K562 (cell line): ENCODE measurements around the gene FNDC4.

Source experiments
- E2F1 ChIP-seq: sonication (generic); formaldehyde crosslinking; IDR thresholded peaks from 2 replicates; pipeline ENCODE4 v1.8.1; 2023; ENCODE audit warnings: mild to moderate bottlenecking, missing genetic modification reagents, moderate library complexity
- KLF6 ChIP-seq: fragments of 250-450 bp; sonication (Bioruptor Pico); IDR thresholded peaks from 2 replicates; pipeline ENCODE4 v1.4.0; 2020; ENCODE audit warnings: mild to moderate bottlenecking, moderate library complexity, borderline replicate concordance
- MEF2A ChIP-seq: IDR thresholded peaks from 2 replicates; pipeline ENCODE4 v1.6.1; 2011; ENCODE audit warnings: low read depth, mild to moderate bottlenecking, low read length, moderate library complexity; ENCODE audit not compliant: control insufficient read depth
- POLR2A ChIP-seq: fragments of 450-650 bp; conservative IDR thresholded peaks from 2 replicates; pipeline ENCODE4 v1.6.1; 2016
- POLR2AphosphoS5 ChIP-seq: IDR thresholded peaks from 2 replicates; pipeline ENCODE4 v1.6.1; 2011; ENCODE audit warnings: mild to moderate bottlenecking, low read depth, low read length, moderate library complexity; ENCODE audit not compliant: control insufficient read depth, insufficient read depth
- RCOR1 ChIP-seq, 2 experiments: IDR thresholded peaks; 2 replicates each; pipeline ENCODE4 v1.6.1; 2012; ENCODE audit warnings: low read depth in 2 of 2, low read length in 2 of 2, borderline replicate concordance in 1 of 2, improper control_type of control experiment in 1 of 2

GRCh38 chr2:27494284-27494943 lies 586 bp downstream of the FNDC4 start:
- TF ChIP-seq E2F1 (CRISPR knock-in tag) (no peak), POLR2A (no peak), KLF6 (CRISPR knock-in tag) (no peak), MEF2A (no peak), POLR2AphosphoS5 (no peak), RCOR1 (IDR thresholded peaks at IDR 0.05; ENCODE audit: borderline replicate concordance in 1 of 2, low read depth in 2 of 2, low read length in 2 of 2) (no peak)
